AG09319 (cell line): ENCODE results near the gene EPSTI1.

Source experiments
- DNase-seq: peaks from one replicate; pipeline ENCODE4 v3.0.0-alpha.2; 2010; ENCODE audit warnings: low read depth; ENCODE audit errors: extremely low read depth
- CTCF ChIP-seq: IDR thresholded peaks from 2 replicates; pipeline ENCODE4 v1.5.1; 2011; ENCODE audit warnings: low read depth, mild to moderate bottlenecking, inconsistent platforms, low read length, moderate library complexity

EPSTI1 gene

GRCh38 chr13:42969565-42970172 lies 22.4 kb downstream of the EPSTI1 start:
- peak; percentile 44 for DNase-seq

GRCh38 chr13:42968906-42969305 lies 23.1 kb downstream of the EPSTI1 start:
- no peak for DNase-seq
- no peak for TF ChIP-seq CTCF

More at GRCh38 chr13:42969565-42970172, 22.4 kb downstream of the EPSTI1 start:
- TF ChIP-seq CTCF = peak; percentile 67

GRCh38 chr13:42967660-42968059 lies 24.4 kb downstream of the EPSTI1 start:
- DNase-seq = no peak

GRCh38 chr13:42965281-42965680 lies 26.8 kb downstream of the EPSTI1 start:
- DNase-seq = no peak
- no peak for TF ChIP-seq CTCF

More at GRCh38 chr13:42967660-42968059, 24.4 kb downstream of the EPSTI1 start:
- no peak for TF ChIP-seq CTCF

- no peak for DNase-seq
- TF ChIP-seq CTCF = no peak
Measured at GRCh38 chr13:42964761-42965161, 27.3 kb downstream of the EPSTI1 start.

- no peak for DNase-seq
- TF ChIP-seq CTCF = no peak
Measured at GRCh38 chr13:42959615-42960014, 32.4 kb downstream of the EPSTI1 start.

- no peak for DNase-seq
- TF ChIP-seq CTCF = no peak
Measured at GRCh38 chr13:42957881-42958280, 34.2 kb downstream of the EPSTI1 start.
